MM.1S (cell line): ENCODE results near the gene CSDE1.

Experiments
- DNase-seq: peaks from one replicate; pipeline ENCODE4 v3.0.0-alpha.2; 2015
- H2AFZ ChIP-seq: fragments of 300-600 bp; sonication (generic); 2 replicates; pipeline ENCODE4 v1.6.0; 2016; ENCODE audit warnings: antibody characterized with exemption, low read length
- H3F3A ChIP-seq: fragments of 300-600 bp; sonication (generic); 2 replicates; pipeline ENCODE4 v1.6.1; 2016; ENCODE audit warnings: mild to moderate bottlenecking, antibody characterized with exemption, low read length, moderate library complexity, mixed read lengths; ENCODE audit not compliant: insufficient read depth
- H3K27ac ChIP-seq: fragments of 300-600 bp; sonication (generic); 2 replicates; pipeline ENCODE4 v1.5.1; 2016; ENCODE audit warnings: mild to moderate bottlenecking, low read length
- H3K27me3 ChIP-seq: fragments of 300-600 bp; sonication (generic); replicated peaks from 2 replicates; pipeline ENCODE4 v1.6.0; 2016; ENCODE audit warnings: low read length; ENCODE audit not compliant: insufficient read depth
- H3K36me3 ChIP-seq: fragments of 300-600 bp; sonication (generic); replicated peaks from 2 replicates; pipeline ENCODE4 v1.6.1; 2016; ENCODE audit warnings: mild to moderate bottlenecking, low read length, mixed read lengths; ENCODE audit not compliant: insufficient read depth
- H3K4me1 ChIP-seq: fragments of 300-600 bp; sonication (generic); 2 replicates; pipeline ENCODE4 v1.6.1; 2016; ENCODE audit warnings: low read length, mixed read lengths
- H3K4me2 ChIP-seq: fragments of 300-600 bp; sonication (generic); 2 replicates; pipeline ENCODE4 v1.6.0; 2016; ENCODE audit warnings: low read depth, low read length
- H3K4me3 ChIP-seq: fragments of 300-600 bp; sonication (generic); 2 replicates; pipeline ENCODE4 v1.5.1; 2016; ENCODE audit warnings: low read length, mixed read lengths
- H3K79me2 ChIP-seq: fragments of 300-600 bp; sonication (generic); 2 replicates; pipeline ENCODE4 v1.6.1; 2016; ENCODE audit warnings: mixed run types, low read length, mixed read lengths
- H3K9ac ChIP-seq: fragments of 300-600 bp; sonication (generic); 2 replicates; pipeline ENCODE4 v1.6.1; 2016; ENCODE audit warnings: low read length, mixed read lengths
- H3K9me2 ChIP-seq: fragments of 300-600 bp; sonication (generic); replicated peaks from 2 replicates; pipeline ENCODE4 v1.6.1; 2016; ENCODE audit warnings: mild to moderate bottlenecking, low read length, mixed read lengths; ENCODE audit not compliant: insufficient read depth
- H3K9me3 ChIP-seq: fragments of 300-600 bp; sonication (generic); replicated peaks from 2 replicates; pipeline ENCODE4 v1.6.1; 2016; ENCODE audit warnings: mild to moderate bottlenecking, low read length, mixed read lengths; ENCODE audit not compliant: insufficient read depth
- H4K20me1 ChIP-seq: fragments of 300-600 bp; sonication (generic); 2 replicates; pipeline ENCODE4 v1.6.1; 2016; ENCODE audit warnings: mild to moderate bottlenecking, low read length, moderate library complexity, mixed read lengths; ENCODE audit not compliant: insufficient read depth
- EZH2 ChIP-seq: fragments of 300-600 bp; sonication (generic); optimal IDR thresholded peaks from 2 replicates; pipeline ENCODE3; 2017; ENCODE audit warnings: low read depth, mild to moderate bottlenecking, antibody characterized with exemption, low read length, mixed read lengths
- EZH2phosphoT487 ChIP-seq: fragments of 300-600 bp; sonication (generic); IDR thresholded peaks from 2 replicates; pipeline ENCODE4 v1.6.1; 2018; ENCODE audit warnings: antibody characterized with exemption, low read length
- TF ChIP-seq, protein P1 (sequence below): fragments of 300-600 bp; sonication (generic); IDR thresholded peaks from 2 replicates; pipeline ENCODE4 v1.5.1; 2016; ENCODE audit warnings: antibody characterized with exemption, low read length, mixed read lengths

Gene CSDE1

DNA sequence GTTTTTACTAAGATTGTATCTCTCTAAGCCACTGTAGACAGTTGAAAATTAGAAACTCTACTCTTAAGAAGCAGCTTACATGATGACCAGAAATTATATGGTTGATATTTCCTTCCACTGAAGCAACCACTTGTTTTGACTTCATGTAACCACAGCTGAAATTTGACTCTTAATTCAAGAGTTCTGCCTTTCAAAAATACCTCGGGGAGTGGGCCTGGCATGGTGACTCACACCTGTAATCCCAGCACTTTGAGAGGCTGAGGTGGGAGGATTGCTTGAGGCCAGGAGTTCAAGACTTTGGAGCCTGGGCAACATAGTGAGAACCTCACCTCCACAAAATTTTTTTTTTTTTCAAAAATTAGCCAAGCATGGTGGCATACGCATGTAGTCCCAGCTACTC is 66.7 kb downstream of the CSDE1 start:
- Histone ChIP-seq H4K20me1 (no peaks in the 10 kb centered on the region), H3K4me1 (peaks cover 7% of the 10 kb centered on the region; the same call in 1 of the 2 replicates), H2AFZ (no peak overlapping the region), H3K9me3 (no peaks in the 10 kb centered on the region), H3F3A (peaks cover 18% of the 10 kb centered on the region), H3K27me3 (no peaks in the 10 kb centered on the region), H3K9ac (no peak overlapping the region), H3K9me2 (no peaks in the 10 kb centered on the region), H3K79me2 (no peaks in the 10 kb centered on the region), H3K36me3 (no peaks in the 10 kb centered on the region), H3K27ac (peak overlapping the region; percentile 18; the same call in 1 of the 2 replicates), H3K4me2 (no peak overlapping the region), H3K4me3 (no peak overlapping the region)
- TF ChIP-seq EZH2phosphoT487 (no peak), EZH2 (no peak)
- TF ChIP-seq, protein P1, sequence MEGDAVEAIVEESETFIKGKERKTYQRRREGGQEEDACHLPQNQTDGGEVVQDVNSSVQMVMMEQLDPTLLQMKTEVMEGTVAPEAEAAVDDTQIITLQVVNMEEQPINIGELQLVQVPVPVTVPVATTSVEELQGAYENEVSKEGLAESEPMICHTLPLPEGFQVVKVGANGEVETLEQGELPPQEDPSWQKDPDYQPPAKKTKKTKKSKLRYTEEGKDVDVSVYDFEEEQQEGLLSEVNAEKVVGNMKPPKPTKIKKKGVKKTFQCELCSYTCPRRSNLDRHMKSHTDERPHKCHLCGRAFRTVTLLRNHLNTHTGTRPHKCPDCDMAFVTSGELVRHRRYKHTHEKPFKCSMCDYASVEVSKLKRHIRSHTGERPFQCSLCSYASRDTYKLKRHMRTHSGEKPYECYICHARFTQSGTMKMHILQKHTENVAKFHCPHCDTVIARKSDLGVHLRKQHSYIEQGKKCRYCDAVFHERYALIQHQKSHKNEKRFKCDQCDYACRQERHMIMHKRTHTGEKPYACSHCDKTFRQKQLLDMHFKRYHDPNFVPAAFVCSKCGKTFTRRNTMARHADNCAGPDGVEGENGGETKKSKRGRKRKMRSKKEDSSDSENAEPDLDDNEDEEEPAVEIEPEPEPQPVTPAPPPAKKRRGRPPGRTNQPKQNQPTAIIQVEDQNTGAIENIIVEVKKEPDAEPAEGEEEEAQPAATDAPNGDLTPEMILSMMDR, result no peak
- no peak for DNase-seq

DNA sequence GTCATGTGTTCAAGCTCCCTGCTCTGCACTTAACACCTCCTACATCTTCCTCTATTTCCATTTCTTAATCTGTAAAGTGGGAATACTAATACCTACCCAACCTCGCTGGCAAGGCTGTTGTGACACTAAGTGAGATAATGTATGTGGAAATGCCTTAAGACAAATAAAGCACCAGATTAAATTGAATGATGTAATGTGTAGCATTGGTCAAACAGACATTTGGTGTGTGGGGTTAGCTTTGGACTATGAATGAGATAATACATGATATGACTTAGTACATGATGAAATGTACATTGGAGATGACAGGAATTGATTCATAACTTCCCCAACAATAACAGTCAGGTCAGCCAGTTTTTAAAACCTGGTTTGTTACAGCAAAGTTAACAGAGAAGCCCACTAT is 67.6 kb downstream of the CSDE1 start:
- no peaks in the 10 kb centered on the region for H3K79me2 ChIP-seq
- no peak for TF ChIP-seq EZH2
- TF ChIP-seq, protein P1, result no peak
- TF ChIP-seq EZH2phosphoT487, result no peak
- H3K27ac ChIP-seq, result no peak overlapping the region
- no peaks in the 10 kb centered on the region for H4K20me1 ChIP-seq
- no peak for DNase-seq
- H2AFZ ChIP-seq, result no peak overlapping the region
- peaks cover 7% of the 10 kb centered on the region; the same call in 1 of the 2 replicates for H3K4me1 ChIP-seq
- H3F3A ChIP-seq, result peaks cover 9% of the 10 kb centered on the region
- no peaks in the 10 kb centered on the region for H3K9me2 ChIP-seq
- H3K4me3 ChIP-seq, result no peak overlapping the region
- H3K36me3 ChIP-seq, result no peaks in the 10 kb centered on the region
- H3K9ac ChIP-seq, result no peak overlapping the region
- H3K9me3 ChIP-seq, result no peaks in the 10 kb centered on the region
- no peak overlapping the region for H3K4me2 ChIP-seq
- H3K27me3 ChIP-seq, result no peaks in the 10 kb centered on the region

DNA sequence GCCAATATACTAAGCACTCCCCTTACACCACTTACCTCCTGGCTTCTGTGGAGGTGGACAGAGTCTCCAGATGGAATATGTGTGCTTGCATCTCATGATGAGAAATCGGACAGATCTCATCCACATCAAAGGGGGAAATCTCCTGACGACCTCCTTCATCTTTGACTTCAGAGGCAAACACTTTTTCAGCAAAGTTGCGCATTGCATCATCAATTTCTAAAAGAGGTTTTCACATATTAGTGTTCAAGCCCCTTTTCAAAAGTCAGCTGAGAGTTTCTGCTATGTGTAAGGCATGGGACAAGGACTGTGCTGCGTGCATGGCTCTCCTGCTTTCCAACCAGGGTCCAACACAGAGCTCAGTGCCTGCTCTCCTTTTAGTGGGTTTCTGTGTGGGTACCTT is 69.3 kb downstream of the CSDE1 start:
- H3K4me2 ChIP-seq, result no peak overlapping the region
- H3F3A ChIP-seq, result no peaks in the 10 kb centered on the region
- TF ChIP-seq EZH2 (no peak), EZH2phosphoT487 (no peak)
- TF ChIP-seq, protein P1, result no peak
- H3K27ac ChIP-seq, result no peak overlapping the region
- no peaks in the 10 kb centered on the region for H3K9me2 ChIP-seq
- H3K9me3 ChIP-seq, result no peaks in the 10 kb centered on the region
- no peaks in the 10 kb centered on the region for H3K27me3 ChIP-seq
- peaks cover 7% of the 10 kb centered on the region; the same call in 1 of the 2 replicates for H3K4me1 ChIP-seq
- no peaks in the 10 kb centered on the region for H4K20me1 ChIP-seq
- no peak overlapping the region for H3K9ac ChIP-seq
- no peak for DNase-seq
- no peaks in the 10 kb centered on the region for H3K79me2 ChIP-seq
- H3K36me3 ChIP-seq, result no peaks in the 10 kb centered on the region
- H3K4me3 ChIP-seq, result no peak overlapping the region
- no peak overlapping the region for H2AFZ ChIP-seq
